Neural progenitor cell (in vitro differentiated cells): ENCODE data around the gene NACAD. TPM values are rescaled to one million over a fixed set of nuclear protein-coding genes. Genes with fewer than 3 reads are reported as not detected.

Source experiments
- DNase-seq: peaks from one replicate; pipeline ENCODE4 v3.0.0-alpha.2; 2016; ENCODE audit warnings: low spot score
- H2AFZ ChIP-seq: fragments of 200-600 bp; sonication (generic); replicated peaks from 2 replicates; pipeline ENCODE4 v1.6.1; 2016; ENCODE audit warnings: antibody characterized with exemption
- H3F3A ChIP-seq: fragments of 200-600 bp; sonication (generic); 2 replicates; pipeline ENCODE4 v1.6.1; 2016; ENCODE audit warnings: antibody characterized with exemption, low read depth
- H3K27ac ChIP-seq: fragments of 200-600 bp; sonication (generic); 2 replicates; pipeline ENCODE4 v1.5.1; 2016; ENCODE audit warnings: mild to moderate bottlenecking
- H3K27me3 ChIP-seq: fragments of 200-600 bp; sonication (generic); 2 replicates; pipeline ENCODE4 v1.6.1; 2016; ENCODE audit warnings: mild to moderate bottlenecking, moderate library complexity
- H3K36me3 ChIP-seq: fragments of 200-600 bp; sonication (generic); 2 replicates; pipeline ENCODE4 v1.5.1; 2016
- H3K4me1 ChIP-seq: fragments of 200-600 bp; sonication (generic); 2 replicates; pipeline ENCODE4 v1.6.1; 2016; ENCODE audit warnings: mixed run types
- H3K4me2 ChIP-seq: fragments of 200-600 bp; sonication (generic); 2 replicates; pipeline ENCODE4 v1.6.1; 2016
- H3K4me3 ChIP-seq: fragments of 200-600 bp; sonication (generic); 2 replicates; pipeline ENCODE4 v1.5.1; 2016
- H3K79me2 ChIP-seq: fragments of 200-600 bp; sonication (generic); 2 replicates; pipeline ENCODE4 v1.6.1; 2016; ENCODE audit warnings: low read depth
- H3K9ac ChIP-seq: fragments of 200-600 bp; sonication (generic); 2 replicates; pipeline ENCODE4 v1.6.1; 2016
- H3K9me3 ChIP-seq: fragments of 200-600 bp; sonication (generic); 2 replicates; pipeline ENCODE4 v1.5.1; 2016; ENCODE audit warnings: low read depth
- H4K20me1 ChIP-seq: fragments of 200-600 bp; sonication (generic); 2 replicates; pipeline ENCODE4 v1.6.1; 2016; ENCODE audit warnings: low read depth
- H3K27ac Mint-ChIP-seq: 3 replicates; pipeline ENCODE4 v1.8.0; 2021; ENCODE audit warnings: mixed read lengths
- H3K27me3 Mint-ChIP-seq: 2 replicates; pipeline ENCODE4 v1.8.0; 2022; ENCODE audit warnings: low read depth, mild to moderate bottlenecking, inconsistent platforms, moderate library complexity, mixed read lengths; ENCODE audit not compliant: insufficient read depth
- H3K36me3 Mint-ChIP-seq: 3 replicates; pipeline ENCODE4 v1.8.0; 2021; ENCODE audit warnings: mixed read lengths
- H3K4me1 Mint-ChIP-seq: 3 replicates; pipeline ENCODE4 v1.8.0; 2021; ENCODE audit warnings: mixed read lengths
- H3K4me3 Mint-ChIP-seq: 3 replicates; pipeline ENCODE4 v1.8.0; 2021; ENCODE audit warnings: mild to moderate bottlenecking, moderate library complexity, mixed read lengths
- H3K9me3 Mint-ChIP-seq: 3 replicates; pipeline ENCODE4 v1.8.0; 2020; ENCODE audit warnings: mixed read lengths
- EZH2 ChIP-seq: fragments of 200-600 bp; sonication (generic); IDR thresholded peaks from 2 replicates; pipeline ENCODE4 v1.6.1; 2017; ENCODE audit warnings: antibody characterized with exemption, mild to moderate bottlenecking, moderate library complexity
- EZH2phosphoT487 ChIP-seq: fragments of 200-600 bp; sonication (generic); IDR thresholded peaks from 2 replicates; pipeline ENCODE4 v1.6.1; 2017; ENCODE audit warnings: antibody characterized with exemption
- total RNA-seq: library from RNA; depleted of rRNA; stranded (reverse); fragments of >200 nt; gene quantifications from 2 replicates; pipeline ENCODE4 v1.2.3, GENCODE V29; 2015; ENCODE audit warnings: low replicate concordance
- TF ChIP-seq, protein P1 (sequence below): fragments of 200-600 bp; sonication (generic); IDR thresholded peaks from 2 replicates; pipeline ENCODE4 v1.5.1; 2017; ENCODE audit warnings: antibody characterized with exemption, mild to moderate bottlenecking

The NACAD gene
- total RNA-seq, 1 donor from 2014 or later: 0.39 TPM

- Mint-ChIP-seq H3K4me3 (no peak overlapping the region), H3K9me3 (no peaks in the 10 kb centered on the region), H3K4me1 (no peaks in the 10 kb centered on the region), H3K36me3 (peaks cover 6% of the 10 kb centered on the region), H3K27ac (no peak overlapping the region), H3K27me3 (peaks cover 2% of the 10 kb centered on the region)
- Histone ChIP-seq H3K36me3 (no peaks in the 10 kb centered on the region), H4K20me1 (no peaks in the 10 kb centered on the region), H3K79me2 (no peaks in the 10 kb centered on the region), H2AFZ (no peak overlapping the region), H3F3A (no peaks in the 10 kb centered on the region), H3K27me3 (no peaks in the 10 kb centered on the region), H3K27ac (no peak overlapping the region), H3K4me2 (no peak overlapping the region), H3K4me3 (no peak overlapping the region), H3K9me3 (no peaks in the 10 kb centered on the region), H3K9ac (no peak overlapping the region), H3K4me1 (no peaks in the 10 kb centered on the region)
- TF ChIP-seq EZH2 (no peak), EZH2phosphoT487 (no peak)
- TF ChIP-seq, protein P1, sequence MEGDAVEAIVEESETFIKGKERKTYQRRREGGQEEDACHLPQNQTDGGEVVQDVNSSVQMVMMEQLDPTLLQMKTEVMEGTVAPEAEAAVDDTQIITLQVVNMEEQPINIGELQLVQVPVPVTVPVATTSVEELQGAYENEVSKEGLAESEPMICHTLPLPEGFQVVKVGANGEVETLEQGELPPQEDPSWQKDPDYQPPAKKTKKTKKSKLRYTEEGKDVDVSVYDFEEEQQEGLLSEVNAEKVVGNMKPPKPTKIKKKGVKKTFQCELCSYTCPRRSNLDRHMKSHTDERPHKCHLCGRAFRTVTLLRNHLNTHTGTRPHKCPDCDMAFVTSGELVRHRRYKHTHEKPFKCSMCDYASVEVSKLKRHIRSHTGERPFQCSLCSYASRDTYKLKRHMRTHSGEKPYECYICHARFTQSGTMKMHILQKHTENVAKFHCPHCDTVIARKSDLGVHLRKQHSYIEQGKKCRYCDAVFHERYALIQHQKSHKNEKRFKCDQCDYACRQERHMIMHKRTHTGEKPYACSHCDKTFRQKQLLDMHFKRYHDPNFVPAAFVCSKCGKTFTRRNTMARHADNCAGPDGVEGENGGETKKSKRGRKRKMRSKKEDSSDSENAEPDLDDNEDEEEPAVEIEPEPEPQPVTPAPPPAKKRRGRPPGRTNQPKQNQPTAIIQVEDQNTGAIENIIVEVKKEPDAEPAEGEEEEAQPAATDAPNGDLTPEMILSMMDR: no peak
- no peak for DNase-seq
These were observed 17.2 kb downstream of the NACAD start for GRCh38 chr7:45071528-45071927.

DNA sequence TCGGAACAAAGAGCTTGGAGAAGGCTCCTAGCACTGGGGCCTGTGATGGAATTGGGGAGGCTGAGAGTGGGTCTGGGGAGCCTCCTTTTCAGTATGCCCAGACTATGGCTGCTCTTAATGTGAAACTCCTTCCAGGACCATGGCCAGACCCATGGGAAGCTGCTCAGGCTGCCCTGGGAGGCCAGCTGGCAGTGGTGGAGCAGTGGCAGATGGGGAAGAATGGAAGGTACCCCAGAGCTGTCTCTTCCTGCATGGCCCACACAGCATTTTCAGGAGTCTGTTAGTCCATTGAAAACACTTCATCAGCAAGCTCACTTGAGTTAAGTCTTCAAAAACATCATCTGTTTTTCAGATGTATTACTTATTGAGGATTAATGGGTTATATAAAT is 18.5 kb downstream of the NACAD start:
- Mint-ChIP-seq H3K9me3 (no peaks in the 10 kb centered on the region), H3K36me3 (peaks cover 6% of the 10 kb centered on the region), H3K27me3 (peaks cover 2% of the 10 kb centered on the region), H3K4me3 (no peak overlapping the region), H3K27ac (no peak overlapping the region), H3K4me1 (no peaks in the 10 kb centered on the region)
- Histone ChIP-seq H3K27ac (no peak overlapping the region), H4K20me1 (no peaks in the 10 kb centered on the region), H3K9ac (no peak overlapping the region), H3K27me3 (no peaks in the 10 kb centered on the region), H2AFZ (no peak overlapping the region), H3K36me3 (no peaks in the 10 kb centered on the region), H3K4me1 (no peaks in the 10 kb centered on the region), H3K4me3 (no peak overlapping the region), H3K9me3 (no peaks in the 10 kb centered on the region), H3K79me2 (no peaks in the 10 kb centered on the region), H3F3A (no peaks in the 10 kb centered on the region), H3K4me2 (no peak overlapping the region)
- DNase-seq: no peak
- no peak for TF ChIP-seq EZH2phosphoT487
- TF ChIP-seq, protein P1: no peak
- TF ChIP-seq EZH2: no peak

- H3K9me3 ChIP-seq: no peaks in the 10 kb centered on the region
- Mint-ChIP-seq H3K4me1 (no peaks in the 10 kb centered on the region), H3K36me3 (peaks cover 5% of the 10 kb centered on the region), H3K27me3 (peaks cover 2% of the 10 kb centered on the region), H3K9me3 (no peaks in the 10 kb centered on the region), H3K27ac (no peak overlapping the region), H3K4me3 (no peak overlapping the region)
- no peak overlapping the region for H3K4me2 ChIP-seq
- no peaks in the 10 kb centered on the region for H3K79me2 ChIP-seq
- H2AFZ ChIP-seq: no peak overlapping the region
- DNase-seq: no peak
- H4K20me1 ChIP-seq: no peaks in the 10 kb centered on the region
- no peak overlapping the region for H3K27ac ChIP-seq
- H3K27me3 ChIP-seq: no peaks in the 10 kb centered on the region
- TF ChIP-seq EZH2 (no peak), EZH2phosphoT487 (no peak)
- TF ChIP-seq, protein P1: no peak
- no peaks in the 10 kb centered on the region for H3K36me3 ChIP-seq
- no peaks in the 10 kb centered on the region for H3K4me1 ChIP-seq
- H3F3A ChIP-seq: no peaks in the 10 kb centered on the region
- no peak overlapping the region for H3K9ac ChIP-seq
- H3K4me3 ChIP-seq: no peak overlapping the region
These were observed 19.1 kb downstream of the NACAD start for GRCh38 chr7:45069444-45070253.
